Activated CD8-positive, alpha-beta memory T cell treated with anti-CD3 and anti-CD28 coated beads for 24 hours (primary cell): ENCODE results near the gene STOX2.

Source experiments
- DNase-seq: peaks from one replicate; pipeline ENCODE4 v3.0.0-alpha.2; 2020

The STOX2 gene

DNA sequence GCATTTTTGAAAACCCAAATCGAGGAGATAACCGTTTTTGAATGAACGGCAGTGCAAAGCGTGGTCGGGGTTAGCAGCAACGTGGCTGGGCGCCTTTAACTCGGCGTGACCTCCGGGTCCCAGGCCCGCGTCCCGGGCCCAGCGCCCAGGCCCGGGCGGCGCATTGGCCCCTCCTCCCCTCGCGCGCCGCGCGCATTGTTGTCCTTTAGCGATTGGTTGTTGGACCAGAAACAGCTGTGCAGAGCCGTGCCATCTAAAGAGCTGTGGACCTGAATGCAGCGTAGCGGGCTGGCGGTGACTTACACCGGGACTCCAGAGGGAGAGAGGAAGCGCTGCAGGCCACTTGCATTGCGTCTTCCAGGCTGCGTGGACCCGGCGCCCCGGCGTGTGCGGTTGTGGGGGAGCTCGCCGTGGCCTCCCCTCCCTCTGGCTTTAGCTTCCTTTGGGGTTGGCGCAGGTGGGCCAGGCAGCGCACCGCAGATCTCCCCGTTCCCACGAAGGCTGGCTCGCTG lies at the start of gene STOX2:
STOX2 (plus strand) TSS at position 227 of the 512 bp plus-strand sequence. CDS start 1,484 bp downstream, outside the sequence.
- peak; percentile 57 for DNase-seq

- DNase-seq, result no peak
Measured at GRCh38 chr4:183855323-183856190, 49.5 kb upstream of the STOX2 start.

- DNase-seq, result no peak
Measured at GRCh38 chr4:183857040-183857439, 48.1 kb upstream of the STOX2 start.

- no peak for DNase-seq
Measured at GRCh38 chr4:183858011-183858615, 47.0 kb upstream of the STOX2 start.

- no peak for DNase-seq
Measured at GRCh38 chr4:183860119-183860518, 45.0 kb upstream of the STOX2 start.

DNA sequence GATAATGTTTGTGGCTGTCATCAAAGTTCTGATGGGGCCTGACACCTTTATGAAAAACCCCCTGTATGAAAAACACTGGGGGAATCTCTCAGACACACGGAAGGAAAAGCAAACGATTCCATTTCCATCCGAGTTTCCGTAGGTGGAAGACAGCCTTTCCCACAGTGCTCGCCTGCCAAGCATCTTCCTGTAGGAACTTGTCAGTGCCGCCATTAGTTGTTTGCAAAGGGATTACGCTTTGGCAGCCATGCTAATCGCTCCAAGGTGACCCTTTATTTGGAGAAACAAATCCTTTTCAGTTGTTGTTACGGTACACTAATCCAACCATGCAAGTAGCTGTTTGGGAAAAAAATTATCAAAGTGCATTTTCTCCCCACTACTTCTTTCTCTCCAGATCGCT lies 44.4 kb upstream of the STOX2 start:
- no peak for DNase-seq

- DNase-seq, result no peak
Measured at GRCh38 chr4:183861426-183861825, 43.7 kb upstream of the STOX2 start.

- DNase-seq, result no peak
Measured at GRCh38 chr4:183863155-183863825, 41.8 kb upstream of the STOX2 start.

DNA sequence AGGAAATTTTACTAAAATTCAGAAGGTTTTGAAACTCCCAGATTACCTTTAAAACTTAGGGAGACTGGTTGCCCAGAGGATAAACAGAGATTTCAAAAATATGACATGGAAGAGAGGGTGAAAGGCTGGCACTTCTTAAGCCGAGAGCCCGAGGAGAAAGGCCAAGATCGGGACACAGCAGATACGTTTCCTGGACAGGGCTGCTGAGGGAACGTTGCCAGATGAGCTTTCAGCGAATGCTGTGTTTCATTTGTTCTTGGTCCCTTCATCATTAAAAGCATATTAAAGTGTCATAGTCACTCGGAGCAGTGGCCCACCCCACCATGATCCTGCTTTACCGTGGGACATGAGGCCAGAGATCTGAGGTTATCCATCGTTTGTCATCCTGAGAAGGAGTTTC lies 37.9 kb upstream of the STOX2 start:
- no peak for DNase-seq

GRCh38 chr4:183870997-183871396 lies 34.1 kb upstream of the STOX2 start:
- DNase-seq, result no peak

- DNase-seq, result no peak
Measured at GRCh38 chr4:183871581-183871980, 33.5 kb upstream of the STOX2 start.

GRCh38 chr4:183872531-183872930 lies 32.6 kb upstream of the STOX2 start:
- no peak for DNase-seq

GRCh38 chr4:183873409-183874185 lies 31.5 kb upstream of the STOX2 start:
- no peak for DNase-seq

GRCh38 chr4:183875251-183875825 lies 29.8 kb upstream of the STOX2 start:
- no peak for DNase-seq

DNA sequence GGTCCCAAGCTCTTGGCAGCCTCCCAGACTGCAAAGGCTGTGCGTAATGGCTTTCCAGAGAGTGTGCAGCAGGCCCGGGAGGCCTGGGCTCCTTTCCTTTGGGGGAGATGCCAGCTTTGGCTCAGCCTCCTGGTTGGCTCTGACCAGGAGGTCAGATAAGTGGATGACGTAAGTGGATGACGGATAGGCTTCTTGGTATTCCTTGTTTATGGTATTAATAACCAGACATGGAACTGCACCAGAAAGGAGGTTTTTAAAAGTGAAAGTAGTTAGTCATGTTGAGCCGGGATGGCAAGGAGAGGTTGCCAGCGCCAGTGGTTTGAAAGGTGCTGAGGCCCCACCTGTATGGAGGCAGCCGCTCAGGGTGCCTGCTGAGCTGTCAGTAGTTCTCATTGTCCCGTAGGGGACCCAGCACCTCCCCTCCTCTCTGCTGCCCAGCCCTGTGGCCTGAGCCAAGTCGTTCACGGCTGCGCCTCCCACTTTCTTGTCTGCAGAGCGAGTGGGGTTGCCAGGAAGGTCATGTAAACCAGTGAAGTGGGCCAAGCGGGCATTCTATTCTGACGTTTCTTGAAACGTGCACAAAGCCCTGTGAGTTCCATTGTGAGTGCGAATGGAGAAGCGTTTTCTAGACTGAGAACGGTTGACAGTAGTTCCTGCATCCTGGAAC lies 28.7 kb upstream of the STOX2 start:
- DNase-seq, result no peak

GRCh38 chr4:183878251-183878970 lies 26.7 kb upstream of the STOX2 start:
- DNase-seq, result no peak

GRCh38 chr4:183885205-183885720 lies 19.8 kb upstream of the STOX2 start:
- no peak for DNase-seq

- DNase-seq, result no peak
Measured at GRCh38 chr4:183887351-183887750, 17.8 kb upstream of the STOX2 start.

- DNase-seq, result no peak
Measured at GRCh38 chr4:183888564-183888963, 16.5 kb upstream of the STOX2 start.

GRCh38 chr4:183889190-183889589 lies 15.9 kb upstream of the STOX2 start:
- DNase-seq, result no peak

GRCh38 chr4:183897193-183897592 lies 7.9 kb upstream of the STOX2 start:
- no peak for DNase-seq
